Measurements from ENCODE around the gene NOTCH3.

DNA sequence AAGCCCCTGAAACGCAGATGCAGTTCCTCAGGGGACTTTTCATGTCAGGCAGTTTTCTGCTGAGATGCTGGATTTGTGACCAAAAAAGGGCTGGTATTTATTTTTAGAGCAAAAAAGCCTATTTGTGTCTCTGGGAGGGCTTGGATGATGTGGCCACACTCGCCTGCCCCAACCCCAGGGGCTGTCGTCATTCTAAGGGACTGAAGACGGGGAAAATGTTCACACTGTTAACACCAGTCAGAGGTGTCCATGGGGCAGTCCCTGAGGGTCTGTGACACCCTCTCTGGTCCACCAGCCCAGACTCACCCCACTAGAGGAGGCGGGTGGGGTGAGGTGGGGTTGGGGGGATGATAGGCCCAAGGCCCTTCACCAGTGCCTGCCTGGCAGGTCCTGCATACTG lies 47.3 kb upstream of the NOTCH3 start:
- TF ChIP-seq, protein P1, sequence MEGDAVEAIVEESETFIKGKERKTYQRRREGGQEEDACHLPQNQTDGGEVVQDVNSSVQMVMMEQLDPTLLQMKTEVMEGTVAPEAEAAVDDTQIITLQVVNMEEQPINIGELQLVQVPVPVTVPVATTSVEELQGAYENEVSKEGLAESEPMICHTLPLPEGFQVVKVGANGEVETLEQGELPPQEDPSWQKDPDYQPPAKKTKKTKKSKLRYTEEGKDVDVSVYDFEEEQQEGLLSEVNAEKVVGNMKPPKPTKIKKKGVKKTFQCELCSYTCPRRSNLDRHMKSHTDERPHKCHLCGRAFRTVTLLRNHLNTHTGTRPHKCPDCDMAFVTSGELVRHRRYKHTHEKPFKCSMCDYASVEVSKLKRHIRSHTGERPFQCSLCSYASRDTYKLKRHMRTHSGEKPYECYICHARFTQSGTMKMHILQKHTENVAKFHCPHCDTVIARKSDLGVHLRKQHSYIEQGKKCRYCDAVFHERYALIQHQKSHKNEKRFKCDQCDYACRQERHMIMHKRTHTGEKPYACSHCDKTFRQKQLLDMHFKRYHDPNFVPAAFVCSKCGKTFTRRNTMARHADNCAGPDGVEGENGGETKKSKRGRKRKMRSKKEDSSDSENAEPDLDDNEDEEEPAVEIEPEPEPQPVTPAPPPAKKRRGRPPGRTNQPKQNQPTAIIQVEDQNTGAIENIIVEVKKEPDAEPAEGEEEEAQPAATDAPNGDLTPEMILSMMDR (IDR thresholded peaks at IDR 0.05; ENCODE audit: low read length) = no peak
- TF ChIP-seq EZH2 (IDR thresholded peaks at IDR 0.05; ENCODE audit: borderline replicate concordance, low read length) = no peak
